Lower lobe of right lung (tissue), 2 donors: ENCODE measurements around the gene SAAL1. TPM values are rescaled to one million over a fixed set of nuclear protein-coding genes. Genes with fewer than 3 reads are reported as not detected.

Experiments used
- ATAC-seq, 2 donors: fragments of 200-7000 bp; cut with Tn5 transposase; one replicate each; pipeline ENCODE4 v1.9.1; 2020 to 2022; ENCODE audit warnings: mild to moderate bottlenecking in 2 of 2, moderate library complexity in 2 of 2
- DNase-seq: peaks from one replicate; pipeline ENCODE4 v3.0.0-alpha.2; 2020
- H3K27ac ChIP-seq: fragments of 200-600 bp; one replicate; pipeline ENCODE4 v1.8.0; 2022
- H3K27me3 ChIP-seq: fragments of 200-600 bp; one replicate; pipeline ENCODE4 v1.8.0; 2022; ENCODE audit warnings: low read depth
- H3K36me3 ChIP-seq: fragments of 200-600 bp; one replicate; pipeline ENCODE4 v1.8.0; 2022; ENCODE audit warnings: mild to moderate bottlenecking
- H3K4me1 ChIP-seq: fragments of 200-600 bp; one replicate; pipeline ENCODE4 v1.8.0; 2022
- H3K4me3 ChIP-seq: fragments of 200-600 bp; one replicate; pipeline ENCODE4 v1.8.0; 2022; ENCODE audit warnings: mild to moderate bottlenecking
- H3K9me3 ChIP-seq: fragments of 200-600 bp; one replicate; pipeline ENCODE4 v1.8.0; 2022
- intact Hi-C: fragments of 100-400 bp; cut with DNase I; formaldehyde crosslinking; loops from one replicate; pipeline ENCODE4 v1.11.0; 2022
- total RNA-seq: library from RNA; stranded (reverse); fragmentation: NEBNext Ultra II Directional; extraction: Animal tissue kit (Norgen Biotek cat#: 25700); gene quantifications from one replicate; pipeline ENCODE4 v1.2.1, GENCODE V29; 2021
- TF ChIP-seq, protein P1 (sequence below): fragments of 200-600 bp; IDR thresholded peaks from one replicate; pipeline ENCODE4 v1.8.0; 2022; ENCODE audit warnings: antibody characterized with exemption, mild to moderate bottlenecking
- donor health status: DM: no; HTN: yes; CAD: no; lungs with severe emphysema.

Gene SAAL1
- total RNA-seq, 1 donor from 2014 or later = 9.5 TPM

GRCh38 chr11:18081551-18081950 lies 24.3 kb downstream of the SAAL1 start:
- DNase-seq (no peak), ATAC-seq (no peak)
- H3K27ac ChIP-seq = no peak overlapping the region
- H3K4me3 ChIP-seq = no peak overlapping the region
- H3K4me1 ChIP-seq = no peaks in the 10 kb centered on the region
- H3K9me3 ChIP-seq = no peaks in the 10 kb centered on the region
- peaks cover 66% of the 10 kb centered on the region for H3K36me3 ChIP-seq
- H3K27me3 ChIP-seq = no peaks in the 10 kb centered on the region
- intact Hi-C loops = no loop called here
- TF ChIP-seq, protein P1, sequence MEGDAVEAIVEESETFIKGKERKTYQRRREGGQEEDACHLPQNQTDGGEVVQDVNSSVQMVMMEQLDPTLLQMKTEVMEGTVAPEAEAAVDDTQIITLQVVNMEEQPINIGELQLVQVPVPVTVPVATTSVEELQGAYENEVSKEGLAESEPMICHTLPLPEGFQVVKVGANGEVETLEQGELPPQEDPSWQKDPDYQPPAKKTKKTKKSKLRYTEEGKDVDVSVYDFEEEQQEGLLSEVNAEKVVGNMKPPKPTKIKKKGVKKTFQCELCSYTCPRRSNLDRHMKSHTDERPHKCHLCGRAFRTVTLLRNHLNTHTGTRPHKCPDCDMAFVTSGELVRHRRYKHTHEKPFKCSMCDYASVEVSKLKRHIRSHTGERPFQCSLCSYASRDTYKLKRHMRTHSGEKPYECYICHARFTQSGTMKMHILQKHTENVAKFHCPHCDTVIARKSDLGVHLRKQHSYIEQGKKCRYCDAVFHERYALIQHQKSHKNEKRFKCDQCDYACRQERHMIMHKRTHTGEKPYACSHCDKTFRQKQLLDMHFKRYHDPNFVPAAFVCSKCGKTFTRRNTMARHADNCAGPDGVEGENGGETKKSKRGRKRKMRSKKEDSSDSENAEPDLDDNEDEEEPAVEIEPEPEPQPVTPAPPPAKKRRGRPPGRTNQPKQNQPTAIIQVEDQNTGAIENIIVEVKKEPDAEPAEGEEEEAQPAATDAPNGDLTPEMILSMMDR = no peak

DNA sequence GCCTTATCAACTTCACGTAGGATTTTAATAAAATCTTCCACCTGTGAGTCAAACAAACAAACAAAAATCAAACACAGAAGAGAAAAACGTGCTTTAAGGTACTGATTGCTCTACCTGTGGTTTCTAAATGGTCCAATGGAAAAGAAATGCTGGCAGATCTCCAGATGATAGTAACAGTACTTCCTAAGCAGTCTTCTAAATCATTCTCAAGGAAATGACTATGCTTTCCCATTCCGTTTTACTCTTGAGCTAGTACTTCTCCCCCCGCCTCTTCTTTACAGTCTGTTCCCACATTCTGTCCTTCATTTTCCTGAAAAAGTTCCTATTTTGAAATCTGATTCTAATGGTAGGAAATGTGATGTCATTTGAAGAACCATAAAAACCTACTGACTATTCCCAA lies 25.4 kb downstream of the SAAL1 start:
- Histone ChIP-seq H3K4me3 (no peak overlapping the region), H3K36me3 (peaks cover 55% of the 10 kb centered on the region)
- intact Hi-C loops = no loop called here

DNA sequence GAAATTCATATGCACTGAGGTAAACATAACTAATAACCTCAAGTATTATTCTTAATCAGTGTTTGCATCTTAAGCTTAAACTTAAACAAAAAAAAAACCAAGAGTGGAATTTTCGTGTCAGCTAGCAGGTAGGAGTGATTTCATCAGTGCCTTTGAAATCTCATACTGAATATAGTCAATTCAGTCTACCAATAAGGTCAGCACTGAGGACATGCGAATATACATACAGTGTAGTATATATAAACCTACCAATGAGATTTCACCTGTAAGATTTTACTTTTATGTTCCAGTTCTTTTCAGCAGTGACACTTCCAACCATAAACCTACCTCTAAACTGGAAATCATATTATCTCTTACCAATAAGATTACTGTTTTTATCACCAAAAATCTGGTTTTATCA lies 27.0 kb downstream of the SAAL1 start:
- intact Hi-C loops = no loop called here
- no peaks in the 10 kb centered on the region for H3K27me3 ChIP-seq
- peaks cover 44% of the 10 kb centered on the region for H3K36me3 ChIP-seq
- no peak for ATAC-seq
- no peak for DNase-seq
- no peak overlapping the region for H3K27ac ChIP-seq
- TF ChIP-seq, protein P1 = no peak
- H3K9me3 ChIP-seq = no peaks in the 10 kb centered on the region
- no peaks in the 10 kb centered on the region for H3K4me1 ChIP-seq
- H3K4me3 ChIP-seq = no peak overlapping the region

More for the DNA sequence above, 25.4 kb downstream of the SAAL1 start:
- no peak overlapping the region for H3K27ac ChIP-seq
- no peaks in the 10 kb centered on the region for H3K27me3 ChIP-seq
- DNase-seq (no peak), ATAC-seq (no peak)
- H3K4me1 ChIP-seq = no peaks in the 10 kb centered on the region
- TF ChIP-seq, protein P1 = no peak
- no peaks in the 10 kb centered on the region for H3K9me3 ChIP-seq

GRCh38 chr11:18075444-18075843 lies 30.4 kb downstream of the SAAL1 start:
- H3K4me1 ChIP-seq = no peaks in the 10 kb centered on the region
- no peak for ATAC-seq

DNA sequence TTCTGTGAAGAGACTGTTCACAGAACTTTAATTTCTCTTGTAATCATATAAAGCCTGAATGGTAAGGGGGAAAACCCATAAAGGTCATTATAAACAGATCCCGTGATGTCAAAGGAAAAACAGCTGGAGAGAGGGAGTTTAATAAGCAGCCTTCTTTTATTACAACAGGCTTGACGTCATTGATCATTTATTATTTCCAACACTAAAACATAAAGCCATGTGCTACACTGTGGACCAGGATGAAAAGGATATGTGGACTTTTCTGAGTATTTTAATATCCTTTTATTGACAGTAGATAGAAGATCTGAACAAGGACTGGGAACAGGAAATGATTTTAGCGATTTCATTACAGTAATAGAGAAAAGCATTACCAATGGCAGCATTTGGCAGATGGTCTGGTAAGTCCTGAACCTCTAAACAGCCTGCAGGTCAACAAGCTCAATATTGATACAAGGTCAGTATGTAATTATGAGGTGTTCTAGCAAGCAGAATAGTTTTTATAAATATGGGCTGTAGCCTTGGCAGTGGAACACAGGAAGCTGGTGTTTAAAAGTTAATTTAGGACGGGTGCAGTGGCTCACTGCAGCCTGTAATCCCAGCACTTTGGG lies 34.7 kb downstream of the SAAL1 start:
- ATAC-seq (no peak), DNase-seq (no peak)
- H3K4me3 ChIP-seq = no peak overlapping the region
- TF ChIP-seq, protein P1 = no peak
- H3K9me3 ChIP-seq = no peaks in the 10 kb centered on the region
- no peaks in the 10 kb centered on the region for H3K4me1 ChIP-seq
- H3K27ac ChIP-seq = no peak overlapping the region
- no peaks in the 10 kb centered on the region for H3K27me3 ChIP-seq
- no peaks in the 10 kb centered on the region for H3K36me3 ChIP-seq
- intact Hi-C loops = no loop called here

More at GRCh38 chr11:18075444-18075843, 30.4 kb downstream of the SAAL1 start:
- TF ChIP-seq, protein P1 = no peak
- no peaks in the 10 kb centered on the region for H3K27me3 ChIP-seq
- no peak overlapping the region for H3K27ac ChIP-seq
- no peak for DNase-seq
- H3K36me3 ChIP-seq = peaks cover 19% of the 10 kb centered on the region
- H3K4me3 ChIP-seq = no peak overlapping the region
- no peaks in the 10 kb centered on the region for H3K9me3 ChIP-seq
- intact Hi-C loops = no loop called here
